Endothelial cell of umbilical vein (primary cell): Measurements from ENCODE around the gene GRID1.

Experiments used
- CTCF ChIP-seq, 2 donors: IDR thresholded peaks; 1 replicate in 1 of 2; 2 replicates in 1 of 2; pipeline ENCODE4 v1.5.1; 2011; ENCODE audit warnings: low read length in 2 of 2, mild to moderate bottlenecking in 2 of 2, moderate library complexity in 2 of 2, control low read depth in 1 of 2, inconsistent platforms in 1 of 2, low read depth in 1 of 2; ENCODE audit not compliant: insufficient read depth in 1 of 2; ENCODE audit errors: extremely low read depth in 1 of 2
- EZH2 ChIP-seq: IDR thresholded peaks from 2 replicates; pipeline ENCODE4 v1.6.1; 2012; ENCODE audit warnings: borderline replicate concordance, low read depth, mild to moderate bottlenecking, moderate library complexity, low read length, inconsistent platforms; ENCODE audit not compliant: severe bottlenecking
- JUN ChIP-seq: IDR thresholded peaks from 2 replicates; pipeline ENCODE4 v1.6.1; 2011; ENCODE audit warnings: borderline replicate concordance, low read depth; ENCODE audit not compliant: insufficient read length, insufficient read depth
- POLR2A ChIP-seq: IDR thresholded peaks from 2 replicates; pipeline ENCODE4 v1.6.1; 2012; ENCODE audit warnings: low read depth, mild to moderate bottlenecking, control low read depth, low read length
- POLR2AphosphoS5 ChIP-seq: IDR thresholded peaks from 2 replicates; pipeline ENCODE4 v1.6.1; 2012; ENCODE audit warnings: low read depth, mild to moderate bottlenecking, control low read depth, low read length, moderate library complexity; ENCODE audit not compliant: insufficient read depth

GRCh38 chr10:85784792-85785191, 581.8 kb downstream of the GRID1 start:
- TF ChIP-seq POLR2A: no peak
- TF ChIP-seq CTCF (IDR thresholded peaks at IDR 0.05; ENCODE audit: extremely low read depth in 1 of 2, insufficient read depth in 1 of 2, low read depth in 1 of 2, low read length in 2 of 2): no peak
- TF ChIP-seq EZH2: no peak
- no peak for TF ChIP-seq POLR2AphosphoS5
- no peak for TF ChIP-seq JUN
